GM18517 (cell line): ENCODE results near the gene SRBD1.

ENCODE experiments used
- ATAC-seq: cut with Tn5 transposase; IDR thresholded peaks from one replicate; pipeline ENCODE4 v1.9.1; 2021; ENCODE audit warnings: mild to moderate bottlenecking, moderate library complexity; ENCODE audit not compliant: unreplicated experiment

The SRBD1 gene

GRCh38 chr2:45596761-45597160, 14.3 kb downstream of the SRBD1 start:
- ATAC-seq, result no peak

GRCh38 chr2:45595721-45596435, 15.2 kb downstream of the SRBD1 start:
- ATAC-seq, result no peak

- no peak for ATAC-seq
Observed at GRCh38 chr2:45591073-45591472, 20.0 kb downstream of the SRBD1 start.

- ATAC-seq, result no peak
Observed at GRCh38 chr2:45588158-45588829, 22.8 kb downstream of the SRBD1 start.

GRCh38 chr2:45586600-45586999, 24.5 kb downstream of the SRBD1 start:
- no peak for ATAC-seq

- no peak for ATAC-seq
Observed at GRCh38 chr2:45585267-45585861, 25.7 kb downstream of the SRBD1 start.

GRCh38 chr2:45583977-45584376, 27.1 kb downstream of the SRBD1 start:
- no peak for ATAC-seq

GRCh38 chr2:45582522-45582921, 28.5 kb downstream of the SRBD1 start:
- no peak for ATAC-seq

GRCh38 chr2:45578056-45578843, 32.8 kb downstream of the SRBD1 start:
- ATAC-seq, result no peak

- ATAC-seq, result no peak
Observed at GRCh38 chr2:45577441-45577840, 33.6 kb downstream of the SRBD1 start.

- no peak for ATAC-seq
Observed at GRCh38 chr2:45575881-45576280, 35.2 kb downstream of the SRBD1 start.

GRCh38 chr2:45572979-45573378, 38.1 kb downstream of the SRBD1 start:
- ATAC-seq, result no peak

GRCh38 chr2:45571940-45572339, 39.1 kb downstream of the SRBD1 start:
- ATAC-seq, result no peak

GRCh38 chr2:45570671-45571334, 40.3 kb downstream of the SRBD1 start:
- ATAC-seq, result no peak

GRCh38 chr2:45568935-45569334, 42.1 kb downstream of the SRBD1 start:
- ATAC-seq, result no peak

GRCh38 chr2:45567974-45568789, 42.9 kb downstream of the SRBD1 start:
- peak; percentile 96 for ATAC-seq

GRCh38 chr2:45567288-45567963, 43.6 kb downstream of the SRBD1 start:
- ATAC-seq, result peak; percentile 32

- ATAC-seq, result no peak
Observed at GRCh38 chr2:45559436-45559835, 51.6 kb downstream of the SRBD1 start.

GRCh38 chr2:45554742-45555140, 56.3 kb downstream of the SRBD1 start:
- no peak for ATAC-seq
